K562 (cell line): ENCODE measurements around the gene ZNF616. TPM values are rescaled to one million over a fixed set of nuclear protein-coding genes. Genes with fewer than 3 reads are reported as not detected.

Experiments
- AFF1 ChIP-seq, 2 experiments: fragments of 450-650 bp; IDR thresholded peaks; 2 replicates each; pipeline ENCODE4 v1.6.1; 2018; ENCODE audit warnings: mild to moderate bottlenecking in 2 of 2, low read depth in 1 of 2; ENCODE audit not compliant: partially characterized antibody in 2 of 2
- DPF2 ChIP-seq: fragments of 450-650 bp; IDR thresholded peaks from 2 replicates; pipeline ENCODE4 v1.6.1; 2016
- GTF2F1 ChIP-seq: IDR thresholded peaks from 2 replicates; pipeline ENCODE4 v1.6.1; 2011; ENCODE audit warnings: low read depth, low read length, improper control_type of control experiment
- ILK ChIP-seq: fragments of 450-650 bp; IDR thresholded peaks from 2 replicates; pipeline ENCODE4 v1.6.1; 2016; ENCODE audit warnings: missing genetic modification characterization, low read depth, mild to moderate bottlenecking, missing compliant biosample characterization, moderate library complexity, borderline replicate concordance
- MLLT1 ChIP-seq, 2 experiments: fragments of 450-650 bp; IDR thresholded peaks; 2 replicates each; pipeline ENCODE4 v1.6.1; 2016
- NFIC ChIP-seq: fragments of 450-650 bp; IDR thresholded peaks from 2 replicates; pipeline ENCODE4 v1.6.1; 2017; ENCODE audit warnings: mild to moderate bottlenecking, inconsistent platforms
- PPARD ChIP-seq: fragments of 250-450 bp; sonication (Bioruptor Pico); IDR thresholded peaks from 2 replicates; pipeline ENCODE4 v1.8.0; 2022; ENCODE audit warnings: inconsistent platforms, mild to moderate bottlenecking, moderate library complexity
- RBM25 ChIP-seq: fragments of 200-400 bp; formaldehyde crosslinking; IDR thresholded peaks from 2 replicates; pipeline ENCODE4 v1.6.1; 2018; ENCODE audit warnings: low read length, low read depth, moderate library complexity; ENCODE audit not compliant: severe bottlenecking
- ZBTB11 ChIP-seq, 3 experiments: fragments of 200-800 bp in 1 of 3; fragments of 250-450 bp in 1 of 3; fragments of 450-650 bp in 1 of 3; sonication (Bioruptor Pico) in 1 of 3; sonication (Bioruptor generic) in 1 of 3; formaldehyde crosslinking in 1 of 3; IDR thresholded peaks; 2 replicates each; pipeline versions ENCODE4 v1.6.1 to v1.8.0; 2016 to 2022; ENCODE audit warnings: mild to moderate bottlenecking in 2 of 3, missing genetic modification characterization in 2 of 3, missing compliant biosample characterization in 1 of 3, moderate library complexity in 1 of 3
- ZBTB17 ChIP-seq: fragments of 450-650 bp; formaldehyde crosslinking; IDR thresholded peaks from 2 replicates; pipeline ENCODE4 v1.4.0; 2020; ENCODE audit warnings: mild to moderate bottlenecking
- polyA plus RNA-seq, 8 experiments: library from polyadenylated mRNA; depleted of rRNA in 4 of 8; stranded (reverse) in 5 of 8; unstranded in 3 of 8; fragments of >200 nt; fragmentation: Nextera tagmentation in 2 of 8; fragmentation: Illumina TruSeq in 1 of 8; extraction: Ambion mirVana in 2 of 8; extraction: Trizol in 1 of 8; gene quantifications; 2 replicates each; pipeline versions ENCODE4 v1.2.1 to v1.2.3, GENCODE V29; 2011 to 2014; ENCODE audit warnings: inconsistent platforms in 1 of 8, missing spikeins in 1 of 8
- total RNA-seq, 7 experiments: library from RNA; depleted of rRNA in 6 of 7; stranded (reverse); fragments of >200 nt in 6 of 7; fragmentation: Illumina TruSeq in 2 of 7; extraction: Trizol in 2 of 7; gene quantifications; 2 replicates each; pipeline versions ENCODE4 v1.2.1 to v1.2.3, GENCODE V29; 2011 to 2021; ENCODE audit warnings: low replicate concordance in 1 of 7
- TF ChIP-seq, protein P1 (sequence below): fragments of 250-450 bp; sonication (Bioruptor Pico); IDR thresholded peaks from 2 replicates; pipeline ENCODE4 v1.4.0; 2020; ENCODE audit warnings: mild to moderate bottlenecking, moderate library complexity, borderline replicate concordance

ZNF616 gene
- total and polyA plus RNA-seq, 9 of the 15 experiments (the other 6 are each of a cell fraction or from before 2014, with no cell fraction given), result 3.4 to 13.0 (median 6.7) TPM

GRCh38 chr19:52188822-52189734 is 49.3 kb upstream of the ZNF616 start (continued):
- TF ChIP-seq AFF1 (IDR thresholded peaks at IDR 0.05; ENCODE audit: low read depth in 1 of 2, partially characterized antibody in 2 of 2) (peak in 1 of 2 experiments; percentile 41), PPARD (CRISPR knock-in tag) (no peak), NFIC (peak; percentile 57), ILK (tag) (no peak), DPF2 (peak; percentile 49; the same call in 1 of the 2 replicates), ZBTB11 (CRISPR knock-in tag; IDR thresholded peaks at IDR 0.05) (peak in 1 of 3 experiments; percentile 55; a peak in 1 of 6 replicates), MLLT1 (IDR thresholded peaks at IDR 0.05) (peak in 1 of 2 experiments; percentile 49; a peak in 1 of 4 replicates), RBM25 (peak; percentile 47), GTF2F1 (no peak), ZBTB17 (CRISPR knock-in tag) (no peak)
- TF ChIP-seq, protein P1, sequence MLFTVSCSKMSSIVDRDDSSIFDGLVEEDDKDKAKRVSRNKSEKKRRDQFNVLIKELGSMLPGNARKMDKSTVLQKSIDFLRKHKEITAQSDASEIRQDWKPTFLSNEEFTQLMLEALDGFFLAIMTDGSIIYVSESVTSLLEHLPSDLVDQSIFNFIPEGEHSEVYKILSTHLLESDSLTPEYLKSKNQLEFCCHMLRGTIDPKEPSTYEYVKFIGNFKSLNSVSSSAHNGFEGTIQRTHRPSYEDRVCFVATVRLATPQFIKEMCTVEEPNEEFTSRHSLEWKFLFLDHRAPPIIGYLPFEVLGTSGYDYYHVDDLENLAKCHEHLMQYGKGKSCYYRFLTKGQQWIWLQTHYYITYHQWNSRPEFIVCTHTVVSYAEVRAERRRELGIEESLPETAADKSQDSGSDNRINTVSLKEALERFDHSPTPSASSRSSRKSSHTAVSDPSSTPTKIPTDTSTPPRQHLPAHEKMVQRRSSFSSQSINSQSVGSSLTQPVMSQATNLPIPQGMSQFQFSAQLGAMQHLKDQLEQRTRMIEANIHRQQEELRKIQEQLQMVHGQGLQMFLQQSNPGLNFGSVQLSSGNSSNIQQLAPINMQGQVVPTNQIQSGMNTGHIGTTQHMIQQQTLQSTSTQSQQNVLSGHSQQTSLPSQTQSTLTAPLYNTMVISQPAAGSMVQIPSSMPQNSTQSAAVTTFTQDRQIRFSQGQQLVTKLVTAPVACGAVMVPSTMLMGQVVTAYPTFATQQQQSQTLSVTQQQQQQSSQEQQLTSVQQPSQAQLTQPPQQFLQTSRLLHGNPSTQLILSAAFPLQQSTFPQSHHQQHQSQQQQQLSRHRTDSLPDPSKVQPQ (CRISPR knock-in tag), result no peak
